Uterus (tissue), 2 donors: ENCODE data around the gene TMEM131L.

ENCODE experiments used
- POLR2A ChIP-seq, 2 donors: fragments of 450-650 bp; IDR thresholded peaks; one replicate each; pipeline ENCODE4 v1.6.1; 2016; ENCODE audit warnings: antibody characterized with exemption in 2 of 2, mild to moderate bottlenecking in 1 of 2, moderate library complexity in 1 of 2
- TF ChIP-seq, protein P1 (sequence below), 4 experiments: fragments of 200-600 bp in 2 of 4; fragments of 450-650 bp in 2 of 4; sonication (generic) in 2 of 4; IDR thresholded peaks; one replicate each; pipeline ENCODE4 v1.5.1; 2016 to 2019; ENCODE audit warnings: antibody characterized with exemption in 4 of 4, mild to moderate bottlenecking in 2 of 4, moderate library complexity in 1 of 4

- TF ChIP-seq POLR2A (IDR thresholded peaks at IDR 0.05) = no peak
- TF ChIP-seq, protein P1, sequence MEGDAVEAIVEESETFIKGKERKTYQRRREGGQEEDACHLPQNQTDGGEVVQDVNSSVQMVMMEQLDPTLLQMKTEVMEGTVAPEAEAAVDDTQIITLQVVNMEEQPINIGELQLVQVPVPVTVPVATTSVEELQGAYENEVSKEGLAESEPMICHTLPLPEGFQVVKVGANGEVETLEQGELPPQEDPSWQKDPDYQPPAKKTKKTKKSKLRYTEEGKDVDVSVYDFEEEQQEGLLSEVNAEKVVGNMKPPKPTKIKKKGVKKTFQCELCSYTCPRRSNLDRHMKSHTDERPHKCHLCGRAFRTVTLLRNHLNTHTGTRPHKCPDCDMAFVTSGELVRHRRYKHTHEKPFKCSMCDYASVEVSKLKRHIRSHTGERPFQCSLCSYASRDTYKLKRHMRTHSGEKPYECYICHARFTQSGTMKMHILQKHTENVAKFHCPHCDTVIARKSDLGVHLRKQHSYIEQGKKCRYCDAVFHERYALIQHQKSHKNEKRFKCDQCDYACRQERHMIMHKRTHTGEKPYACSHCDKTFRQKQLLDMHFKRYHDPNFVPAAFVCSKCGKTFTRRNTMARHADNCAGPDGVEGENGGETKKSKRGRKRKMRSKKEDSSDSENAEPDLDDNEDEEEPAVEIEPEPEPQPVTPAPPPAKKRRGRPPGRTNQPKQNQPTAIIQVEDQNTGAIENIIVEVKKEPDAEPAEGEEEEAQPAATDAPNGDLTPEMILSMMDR (IDR thresholded peaks at IDR 0.05) = no peak
Measured at GRCh38 chr4:153539422-153539821, 73.3 kb downstream of the TMEM131L start.
